Heart right ventricle (tissue), 16 donors: Measurements from ENCODE around the gene EXOC2. TPM values are rescaled to one million over a fixed set of nuclear protein-coding genes. Genes with fewer than 3 reads are reported as not detected.

ENCODE experiments used
- ATAC-seq, 8 donors: fragments of 200-7000 bp; cut with Tn5 transposase; one replicate each; pipeline ENCODE4 v1.9.1; 2020; ENCODE audit warnings: mild to moderate bottlenecking in 8 of 8, moderate library complexity in 8 of 8, moderate number of reproducible peaks in 1 of 8
- DNase-seq, 2 donors: peaks; one replicate each; pipeline ENCODE4 v3.0.0-alpha.2; 2020
- H3K27ac ChIP-seq, 10 donors: fragments of 200-600 bp; sonication (generic) in 2 of 10; one replicate each; pipeline versions ENCODE4 v1.5.0 to v1.8.0; 2020 to 2022; ENCODE audit warnings: mild to moderate bottlenecking in 3 of 10
- H3K27me3 ChIP-seq, 7 donors: fragments of 200-600 bp; one replicate each; pipeline ENCODE4 v1.8.0; 2021 to 2022; ENCODE audit warnings: mild to moderate bottlenecking in 2 of 7
- H3K36me3 ChIP-seq, 9 donors: fragments of 200-600 bp; sonication (generic) in 1 of 9; one replicate each; pipeline versions ENCODE4 v1.5.0 to v1.8.0; 2020 to 2022; ENCODE audit warnings: mild to moderate bottlenecking in 2 of 9
- H3K4me1 ChIP-seq, 9 donors: fragments of 200-600 bp; sonication (generic) in 1 of 9; one replicate each; pipeline versions ENCODE4 v1.5.0 to v1.8.0; 2020 to 2022; ENCODE audit warnings: mild to moderate bottlenecking in 4 of 9
- H3K4me3 ChIP-seq, 10 donors: fragments of 200-600 bp; sonication (generic) in 2 of 10; one replicate each; pipeline versions ENCODE4 v1.5.0 to v1.8.0; 2020 to 2022; ENCODE audit warnings: mild to moderate bottlenecking in 7 of 10, moderate library complexity in 2 of 10
- H3K9me3 ChIP-seq, 11 donors: fragments of 200-600 bp in 10 of 11; sonication (generic) in 2 of 11; one replicate each; pipeline versions ENCODE4 v1.5.0 to v1.8.0; 2013 to 2022; ENCODE audit warnings: mild to moderate bottlenecking in 2 of 11, control low read depth in 1 of 11, moderate library complexity in 1 of 11
- CTCF ChIP-seq, 9 donors: fragments of 200-600 bp; sonication (generic) in 2 of 9; IDR thresholded peaks; one replicate each; pipeline versions ENCODE4 v1.5.0 to v1.8.0; 2021 to 2022; ENCODE audit warnings: antibody characterized with exemption in 9 of 9, mild to moderate bottlenecking in 5 of 9, moderate library complexity in 1 of 9
- WGBS, 2 donors: extraction: QIAGEN DNeasy Blood & Tissue Kit; methylation state at CpG; one replicate each; pipeline ENCODE4 v1.1.7; 2013; ENCODE audit warnings: inconsistent platforms in 1 of 2; 5-methylcytosine and 5-hydroxymethylcytosine counted together
- intact Hi-C, 10 donors: fragments of 100-400 bp; cut with DNase I; formaldehyde crosslinking; loops; one replicate each; pipeline versions ENCODE4 v1.11.1 to v1.14.2; 2022
- polyA plus RNA-seq, 2 donors: library from polyadenylated mRNA; stranded (reverse); fragments of 200-250 nt; gene quantifications; one replicate each; pipeline ENCODE4 v1.2.3, GENCODE V29; 2013
- total RNA-seq, 10 donors: library from RNA; stranded (reverse); fragmentation: NEBNext Ultra II Directional in 3 of 10; extraction: Animal tissue kit (Norgen Biotek cat#: 25700) in 3 of 10; gene quantifications; one replicate each; pipeline versions ENCODE4 v1.2.1 to v1.2.4, GENCODE V29; 2021 to 2023
- donor health status: Arrhythmogenic right ventricular cardiomyopathy.
- donor health status: ischemic (EF 13 %, LVEDD 7.1; RV severe dilation, severe dysfunction).
- donor health status: healthy with polysubstance abuse.
- donor health status: DM: no; HTN: yes; CAD: no.
- donor health status: DM: no; HTN: no; CAD: no.
- donor health status: ischemic (EF 25% LVEDD 6.9; RV normal size, moderate dysfunction).
- donor health status: ischemic (EF 25% LVEDD 5.7; RV mildly dilated, moderate dysfunction).
- donor health status: healthy.
- donor health status: DM: yes; HTN: yes; CAD: no.
- donor health status: Ischemic cardiomyopathy.
- donor health status: ischemic (EF 35%, LVEDD 5.7; RV mildly dilated, moderate dysfunction).
- donor health status: nonischemic (EF 11% LVEDD 7.7; RV severe dilation, severe dysfunction).
- donor health status: DM: yes; HTN: yes; CAD: no.
- donor health status: PGD.
- donor health status: ischemic (EF 29% LVEDD 5.4; RV normal size, mild dysfunction).
- donor health status: nonischemic (EF 23%, LVEDD 6.1; RV moderate dilation, normal function).

Gene EXOC2
- total and polyA plus RNA-seq, 12 donors: 4.0 to 18.4 (median 12.9) TPM

- H3K27ac ChIP-seq: no peak overlapping the region
- 84 to 86% methylated on average over 14 of the region's 14 CpGs for WGBS, 2 donors
- no peak for TF ChIP-seq CTCF (IDR thresholded peaks at IDR 0.05)
- no peak overlapping the region for H3K4me3 ChIP-seq
- H3K9me3 ChIP-seq: no peaks in the 10 kb centered on the region
- H3K36me3 ChIP-seq: no peaks in the 10 kb centered on the region
- intact Hi-C loops: no loop called here
- no peaks in the 10 kb centered on the region for H3K4me1 ChIP-seq
- no peak for DNase-seq
- ATAC-seq: no peak
- H3K27me3 ChIP-seq: peaks cover 0 to 24% (median 13%) of the 10 kb centered on the region in 7 donors
Observed at GRCh38 chr6:733431-734219, 40.7 kb upstream of the EXOC2 start.

GRCh38 chr6:731924-732323 is 39.0 kb upstream of the EXOC2 start:
- no peaks in the 10 kb centered on the region for H3K36me3 ChIP-seq
- no peaks in the 10 kb centered on the region for H3K4me1 ChIP-seq
- H3K27ac ChIP-seq: no peak overlapping the region
- H3K4me3 ChIP-seq: no peak overlapping the region
- intact Hi-C loops: no loop called here
- DNase-seq (no peak), ATAC-seq (no peak)
- H3K27me3 ChIP-seq: peaks cover 0 to 34% (median 17%) of the 10 kb centered on the region in 7 donors
- H3K9me3 ChIP-seq: no peaks in the 10 kb centered on the region
- WGBS, 2 donors: 56 to 66% methylated on average over 7 of the region's 7 CpGs
- no peak for TF ChIP-seq CTCF (IDR thresholded peaks at IDR 0.05)

- Histone ChIP-seq H3K4me3 (no peak overlapping the region), H3K27ac (no peak overlapping the region), H3K9me3 (no peaks in the 10 kb centered on the region), H3K27me3 (peaks cover 0 to 34% (median 17%) of the 10 kb centered on the region in 7 donors), H3K36me3 (no peaks in the 10 kb centered on the region), H3K4me1 (no peaks in the 10 kb centered on the region)
- no peak for ATAC-seq
- DNase-seq: no peak
- intact Hi-C loops: loop anchor here in 6 of 10 donors (10.0 kb wide), 4 partner anchors 135 to 985 kb away; partner anchors contain the start of gene FOXF2 (in 1 of the 6)
- 76 to 77% methylated on average over 10 of the region's 10 CpGs for WGBS, 2 donors
- no peak for TF ChIP-seq CTCF (IDR thresholded peaks at IDR 0.05)
Observed at GRCh38 chr6:729606-730320, 36.8 kb upstream of the EXOC2 start.

GRCh38 chr6:727856-728255 is 34.9 kb upstream of the EXOC2 start:
- Histone ChIP-seq H3K36me3 (no peaks in the 10 kb centered on the region), H3K4me3 (no peak overlapping the region), H3K27ac (no peak overlapping the region), H3K27me3 (peaks cover 0 to 24% (median 17%) of the 10 kb centered on the region in 7 donors), H3K9me3 (no peaks in the 10 kb centered on the region), H3K4me1 (no peaks in the 10 kb centered on the region)
- 71 to 73% methylated on average over 3 of the region's 3 CpGs for WGBS, 2 donors
- DNase-seq (no peak), ATAC-seq (no peak)
- intact Hi-C loops: loop anchor here in 6 of 10 donors (10.0 kb wide), 4 partner anchors 133 to 987 kb away; partner anchors contain the start of gene FOXF2 (in 1 of the 6)
- no peak for TF ChIP-seq CTCF (IDR thresholded peaks at IDR 0.05)
